Measurements from ENCODE around the gene RAB44. TPM values are rescaled to one million over a fixed set of nuclear protein-coding genes. Genes with fewer than 3 reads are reported as not detected.

Gene RAB44
- total and polyA plus RNA-seq, 2 experiments from 2014 or later = not detected

- Histone ChIP-seq H3K9me3 (ENCODE audit: low read depth) (no peaks in the 10 kb centered on the region), H3K27me3 (no peaks in the 10 kb centered on the region), H3K4me3 (no peak overlapping the region), H3K27ac (no peak overlapping the region), H3K36me3 (no peaks in the 10 kb centered on the region), H3K4me1 (ENCODE audit: low read depth) (peaks cover 12% of the 10 kb centered on the region)
- TF ChIP-seq CTCF (IDR thresholded peaks at IDR 0.05; ENCODE audit: low read depth, low read length) = no peak
- no peak for DNase-seq (ENCODE audit: low read depth in 1 of 2, low spot score in 1 of 2)
These were observed 42.4 kb upstream of the RAB44 start for GRCh38 chr6:36655085-36655724.

GRCh38 chr6:36656441-36656840 lies 41.2 kb upstream of the RAB44 start:
- no peak for TF ChIP-seq CTCF (IDR thresholded peaks at IDR 0.05; ENCODE audit: low read depth, low read length)
- H3K27ac ChIP-seq = no peak overlapping the region
- H3K9me3 ChIP-seq (ENCODE audit: low read depth) = no peaks in the 10 kb centered on the region
- H3K4me3 ChIP-seq = no peak overlapping the region
- no peak for DNase-seq (ENCODE audit: low read depth in 1 of 2, low spot score in 1 of 2)
- peaks cover 12% of the 10 kb centered on the region for H3K4me1 ChIP-seq (ENCODE audit: low read depth)
- H3K27me3 ChIP-seq = no peaks in the 10 kb centered on the region
- H3K36me3 ChIP-seq = no peaks in the 10 kb centered on the region

GRCh38 chr6:36657271-36657670 lies 40.4 kb upstream of the RAB44 start:
- H3K27me3 ChIP-seq = no peaks in the 10 kb centered on the region
- DNase-seq (ENCODE audit: low read depth in 1 of 2, low spot score in 1 of 2) = no peak
- no peak overlapping the region for H3K4me3 ChIP-seq
- no peaks in the 10 kb centered on the region for H3K9me3 ChIP-seq (ENCODE audit: low read depth)
- no peak for TF ChIP-seq CTCF (IDR thresholded peaks at IDR 0.05; ENCODE audit: low read depth, low read length)
- no peaks in the 10 kb centered on the region for H3K36me3 ChIP-seq
- H3K4me1 ChIP-seq (ENCODE audit: low read depth) = peaks cover 13% of the 10 kb centered on the region
- no peak overlapping the region for H3K27ac ChIP-seq

GRCh38 chr6:36657942-36658544 lies 39.6 kb upstream of the RAB44 start:
- TF ChIP-seq CTCF (IDR thresholded peaks at IDR 0.05; ENCODE audit: low read depth, low read length) = no peak
- H3K36me3 ChIP-seq = no peaks in the 10 kb centered on the region
- no peak overlapping the region for H3K4me3 ChIP-seq
- peaks cover 21% of the 10 kb centered on the region for H3K4me1 ChIP-seq (ENCODE audit: low read depth)
- no peak overlapping the region for H3K27ac ChIP-seq
- DNase-seq (ENCODE audit: low read depth in 1 of 2, low spot score in 1 of 2) = no peak
- no peaks in the 10 kb centered on the region for H3K27me3 ChIP-seq
- no peaks in the 10 kb centered on the region for H3K9me3 ChIP-seq (ENCODE audit: low read depth)

GRCh38 chr6:36659271-36659670 lies 38.4 kb upstream of the RAB44 start:
- DNase-seq (ENCODE audit: low read depth in 1 of 2, low spot score in 1 of 2) = peak in 1 of 2 donors; percentile 98
- no peak for TF ChIP-seq CTCF (IDR thresholded peaks at IDR 0.05; ENCODE audit: low read depth, low read length)
- Histone ChIP-seq H3K36me3 (no peaks in the 10 kb centered on the region), H3K4me3 (no peak overlapping the region), H3K9me3 (ENCODE audit: low read depth) (no peaks in the 10 kb centered on the region), H3K4me1 (ENCODE audit: low read depth) (peaks cover 22% of the 10 kb centered on the region), H3K27me3 (no peaks in the 10 kb centered on the region), H3K27ac (no peak overlapping the region)
